ENCODE measurements around the gene LRIG1. TPM values are rescaled to one million over a fixed set of nuclear protein-coding genes. Genes with fewer than 3 reads are reported as not detected.

The LRIG1 gene
- total RNA-seq, 6 experiments from 2014 or later: 15.8 to 23.2 (median 17.8) TPM

DNA sequence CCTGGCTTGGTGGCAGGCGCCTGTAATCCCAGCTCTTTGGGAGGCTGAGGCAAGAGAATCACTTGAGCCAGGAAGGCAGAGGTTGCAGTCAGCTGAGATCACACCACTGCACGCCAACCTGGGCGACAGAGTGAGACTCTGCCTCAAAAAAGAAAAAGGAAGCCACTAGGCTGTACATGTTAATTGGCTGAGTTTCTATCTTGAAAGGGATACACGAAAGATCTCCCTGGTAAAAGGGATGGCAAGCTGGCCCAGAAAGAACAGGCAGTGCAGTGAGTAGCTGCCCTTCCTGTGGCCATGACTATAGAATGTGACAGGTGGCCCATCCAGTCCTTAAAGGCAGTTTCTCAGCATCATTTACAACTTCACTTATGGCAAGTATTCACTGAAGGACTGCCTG lies 12.3 kb downstream of the LRIG1 start:
- ATAC-seq: no peak
- no peak for TF ChIP-seq POLR2A (IDR thresholded peaks at IDR 0.05)
- no peak for TF ChIP-seq CTCF (IDR thresholded peaks at IDR 0.05)
- no peaks in the 10 kb centered on the region for H3K9me3 ChIP-seq
- H3K36me3 ChIP-seq: no peaks in the 10 kb centered on the region
- peaks cover 0 to 35% (median 7%) of the 10 kb centered on the region in 4 donors for H3K4me1 ChIP-seq
- intact Hi-C loops (cut with DNase I): no loop called here
- H3K27me3 ChIP-seq: no peaks in the 10 kb centered on the region
- no peak overlapping the region for H3K4me3 ChIP-seq
- 78% methylated on average over 3 of the region's 4 CpGs for WGBS (ENCODE audit: insufficient coverage, low coverage, low lambda C conversion rate, missing lambda C conversion rate)
- DNase-seq: no peak
- H3K27ac ChIP-seq: no peak overlapping the region

GRCh38 chr3:66487465-66487864 lies 13.4 kb downstream of the LRIG1 start:
- no peak for ATAC-seq
- Histone ChIP-seq H3K9me3 (no peaks in the 10 kb centered on the region), H3K4me3 (no peak overlapping the region), H3K27ac (no peak overlapping the region), H3K27me3 (no peaks in the 10 kb centered on the region), H3K4me1 (peaks cover 0 to 38% (median 11%) of the 10 kb centered on the region in 4 donors), H3K36me3 (no peaks in the 10 kb centered on the region)
- no peak for DNase-seq
- intact Hi-C loops (cut with DNase I): no loop called here
- TF ChIP-seq CTCF (IDR thresholded peaks at IDR 0.05) (no peak), POLR2A (IDR thresholded peaks at IDR 0.05) (no peak)
- 67% methylated on average over 5 of the region's 5 CpGs for WGBS (ENCODE audit: insufficient coverage, low coverage, low lambda C conversion rate, missing lambda C conversion rate)

GRCh38 chr3:66486646-66487045 lies 14.2 kb downstream of the LRIG1 start:
- H3K4me1 ChIP-seq: peaks cover 0 to 40% (median 15%) of the 10 kb centered on the region in 4 donors
- H3K9me3 ChIP-seq: no peaks in the 10 kb centered on the region
- no peak for TF ChIP-seq CTCF (IDR thresholded peaks at IDR 0.05)
- no peak for TF ChIP-seq POLR2A (IDR thresholded peaks at IDR 0.05)
- ATAC-seq (no peak), DNase-seq (no peak)
- intact Hi-C loops (cut with DNase I): no loop called here
- no peak overlapping the region for H3K4me3 ChIP-seq
- 92% methylated on average over 5 of the region's 5 CpGs for WGBS (ENCODE audit: insufficient coverage, low coverage, low lambda C conversion rate, missing lambda C conversion rate)
- H3K36me3 ChIP-seq: no peaks in the 10 kb centered on the region
- H3K27me3 ChIP-seq: no peaks in the 10 kb centered on the region
- no peak overlapping the region for H3K27ac ChIP-seq

GRCh38 chr3:66486202-66486601 lies 14.6 kb downstream of the LRIG1 start:
- no peaks in the 10 kb centered on the region for H3K36me3 ChIP-seq
- intact Hi-C loops (cut with DNase I): no loop called here
- H3K9me3 ChIP-seq: no peaks in the 10 kb centered on the region
- DNase-seq (no peak), ATAC-seq (no peak)
- 94% methylated on average over 6 of the region's 6 CpGs for WGBS (ENCODE audit: insufficient coverage, low coverage, low lambda C conversion rate, missing lambda C conversion rate)
- peaks cover 0 to 40% (median 16%) of the 10 kb centered on the region in 4 donors for H3K4me1 ChIP-seq
- no peaks in the 10 kb centered on the region for H3K27me3 ChIP-seq
- H3K27ac ChIP-seq: no peak overlapping the region
- TF ChIP-seq CTCF (IDR thresholded peaks at IDR 0.05) (no peak), POLR2A (IDR thresholded peaks at IDR 0.05) (no peak)
- H3K4me3 ChIP-seq: no peak overlapping the region
